ENCODE measurements around the gene SLC26A6. TPM values are rescaled to one million over a fixed set of nuclear protein-coding genes. Genes with fewer than 3 reads are reported as not detected.

SLC26A6 gene
- total and polyA plus RNA-seq, 2 of the 13 experiments (the other 11 are each of a cell fraction or from before 2014, with no cell fraction given) = 40.7 to 184 TPM

DNA sequence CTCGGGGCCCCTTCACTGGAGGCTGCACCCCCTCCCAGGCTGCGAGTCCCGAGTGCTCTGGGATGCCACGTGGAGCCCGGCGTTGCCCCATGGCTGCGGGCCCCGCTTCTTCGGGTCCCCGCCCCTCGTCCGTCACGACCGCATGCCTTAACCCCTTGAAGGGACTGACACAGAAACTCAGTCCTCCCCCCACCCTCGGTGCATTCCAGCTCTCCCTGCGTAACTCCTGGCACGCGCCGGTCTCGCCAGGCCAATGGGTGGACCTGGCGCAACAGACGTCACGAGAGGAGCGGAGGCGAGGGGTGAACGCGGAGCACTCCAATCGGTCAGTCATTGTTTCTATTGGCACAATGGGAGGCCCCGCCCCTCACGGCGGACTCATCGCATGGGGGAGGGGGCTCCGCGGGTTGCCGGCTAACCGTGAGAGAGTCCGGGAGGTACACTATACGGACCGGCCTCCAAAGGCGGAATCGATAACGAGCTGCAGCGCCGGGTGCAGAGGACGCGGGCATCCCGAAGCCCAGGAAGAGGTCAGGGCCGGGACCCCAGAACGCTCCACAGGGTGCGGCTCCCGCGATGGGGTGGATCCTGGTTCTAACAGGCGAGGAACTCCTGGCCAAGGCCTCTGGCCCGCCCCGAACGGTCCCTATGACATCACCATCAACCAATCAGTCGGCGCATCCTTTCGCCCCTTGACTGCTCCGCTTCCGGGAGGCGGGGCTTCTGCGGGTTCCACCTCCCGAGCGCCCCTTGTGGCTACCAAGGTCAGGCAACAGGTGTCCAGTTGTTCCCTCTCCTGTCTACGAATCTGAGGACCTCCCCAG lies 28.4 kb upstream of the SLC26A6 start (continued):
- no peak for TF ChIP-seq LCORL (IDR thresholded peaks at IDR 0.05)
- peak; percentile 57; the same call in 1 of the 2 replicates for TF ChIP-seq LCORL (CRISPR knock-in tag; IDR thresholded peaks at IDR 0.05)
- TF ChIP-seq, protein P1, sequence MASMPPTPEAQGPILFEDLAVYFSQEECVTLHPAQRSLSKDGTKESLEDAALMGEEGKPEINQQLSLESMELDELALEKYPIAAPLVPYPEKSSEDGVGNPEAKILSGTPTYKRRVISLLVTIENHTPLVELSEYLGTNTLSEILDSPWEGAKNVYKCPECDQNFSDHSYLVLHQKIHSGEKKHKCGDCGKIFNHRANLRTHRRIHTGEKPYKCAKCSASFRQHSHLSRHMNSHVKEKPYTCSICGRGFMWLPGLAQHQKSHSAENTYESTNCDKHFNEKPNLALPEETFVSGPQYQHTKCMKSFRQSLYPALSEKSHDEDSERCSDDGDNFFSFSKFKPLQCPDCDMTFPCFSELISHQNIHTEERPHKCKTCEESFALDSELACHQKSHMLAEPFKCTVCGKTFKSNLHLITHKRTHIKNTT (CRISPR knock-in tag; IDR thresholded peaks at IDR 0.05) = no peak
- peak; percentile 81 for TF ChIP-seq CREM (IDR thresholded peaks at IDR 0.05)
- TF ChIP-seq CREM (CRISPR knock-in tag; IDR thresholded peaks at IDR 0.05) = no peak
- TF ChIP-seq, protein P2, sequence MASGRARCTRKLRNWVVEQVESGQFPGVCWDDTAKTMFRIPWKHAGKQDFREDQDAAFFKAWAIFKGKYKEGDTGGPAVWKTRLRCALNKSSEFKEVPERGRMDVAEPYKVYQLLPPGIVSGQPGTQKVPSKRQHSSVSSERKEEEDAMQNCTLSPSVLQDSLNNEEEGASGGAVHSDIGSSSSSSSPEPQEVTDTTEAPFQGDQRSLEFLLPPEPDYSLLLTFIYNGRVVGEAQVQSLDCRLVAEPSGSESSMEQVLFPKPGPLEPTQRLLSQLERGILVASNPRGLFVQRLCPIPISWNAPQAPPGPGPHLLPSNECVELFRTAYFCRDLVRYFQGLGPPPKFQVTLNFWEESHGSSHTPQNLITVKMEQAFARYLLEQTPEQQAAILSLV (CRISPR knock-in tag; IDR thresholded peaks at IDR 0.05; ENCODE audit: borderline replicate concordance) = no peak; the same call in 1 of the 2 replicates
- TF ChIP-seq NR2F2 (IDR thresholded peaks at IDR 0.05; ENCODE audit: borderline replicate concordance, low read depth) = peak; percentile 64
- TF ChIP-seq, protein P3, sequence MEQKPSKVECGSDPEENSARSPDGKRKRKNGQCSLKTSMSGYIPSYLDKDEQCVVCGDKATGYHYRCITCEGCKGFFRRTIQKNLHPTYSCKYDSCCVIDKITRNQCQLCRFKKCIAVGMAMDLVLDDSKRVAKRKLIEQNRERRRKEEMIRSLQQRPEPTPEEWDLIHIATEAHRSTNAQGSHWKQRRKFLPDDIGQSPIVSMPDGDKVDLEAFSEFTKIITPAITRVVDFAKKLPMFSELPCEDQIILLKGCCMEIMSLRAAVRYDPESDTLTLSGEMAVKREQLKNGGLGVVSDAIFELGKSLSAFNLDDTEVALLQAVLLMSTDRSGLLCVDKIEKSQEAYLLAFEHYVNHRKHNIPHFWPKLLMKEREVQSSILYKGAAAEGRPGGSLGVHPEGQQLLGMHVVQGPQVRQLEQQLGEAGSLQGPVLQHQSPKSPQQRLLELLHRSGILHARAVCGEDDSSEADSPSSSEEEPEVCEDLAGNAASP (CRISPR knock-in tag; IDR thresholded peaks at IDR 0.05; ENCODE audit: borderline replicate concordance) = no peak; the same call in 1 of the 2 replicates
- TF ChIP-seq, protein P4, sequence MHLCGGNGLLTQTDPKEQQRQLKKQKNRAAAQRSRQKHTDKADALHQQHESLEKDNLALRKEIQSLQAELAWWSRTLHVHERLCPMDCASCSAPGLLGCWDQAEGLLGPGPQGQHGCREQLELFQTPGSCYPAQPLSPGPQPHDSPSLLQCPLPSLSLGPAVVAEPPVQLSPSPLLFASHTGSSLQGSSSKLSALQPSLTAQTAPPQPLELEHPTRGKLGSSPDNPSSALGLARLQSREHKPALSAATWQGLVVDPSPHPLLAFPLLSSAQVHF (CRISPR knock-in tag; IDR thresholded peaks at IDR 0.05) = peak; percentile 79; the same call in 1 of the 2 replicates
- TF ChIP-seq ZNF30 (CRISPR knock-in tag; IDR thresholded peaks at IDR 0.05) = no peak
- no peak; the same call in none of the 2 replicates for TF ChIP-seq HOXA5 (CRISPR knock-in tag; IDR thresholded peaks at IDR 0.05)
- no peak; the same call in 1 of the 2 replicates for TF ChIP-seq HHEX (CRISPR knock-in tag; IDR thresholded peaks at IDR 0.05)
- TF ChIP-seq TCF7L2 (IDR thresholded peaks at IDR 0.05; ENCODE audit: low read depth, low read length) = no peak
- TF ChIP-seq, protein P5, sequence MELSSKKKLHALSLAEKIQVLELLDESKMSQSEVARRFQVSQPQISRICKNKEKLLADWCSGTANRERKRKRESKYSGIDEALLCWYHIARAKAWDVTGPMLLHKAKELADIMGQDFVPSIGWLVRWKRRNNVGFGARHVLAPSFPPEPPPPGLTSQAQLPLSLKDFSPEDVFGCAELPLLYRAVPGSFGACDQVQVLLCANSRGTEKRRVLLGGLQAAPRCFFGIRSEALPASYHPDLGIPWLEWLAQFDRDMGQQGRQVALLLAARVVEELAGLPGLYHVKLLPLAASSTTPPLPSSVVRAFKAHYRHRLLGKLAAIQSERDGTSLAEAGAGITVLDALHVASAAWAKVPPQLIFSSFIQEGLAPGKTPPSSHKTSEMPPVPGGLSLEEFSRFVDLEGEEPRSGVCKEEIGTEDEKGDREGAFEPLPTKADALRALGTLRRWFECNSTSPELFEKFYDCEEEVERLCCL (CRISPR knock-in tag; IDR thresholded peaks at IDR 0.05; ENCODE audit: borderline replicate concordance) = peak; percentile 95; the same call in 1 of the 2 replicates
- peak; percentile 73; the same call in 1 of the 2 replicates for TF ChIP-seq ZNF543 (CRISPR knock-in tag; IDR thresholded peaks at IDR 0.05)
- TF ChIP-seq KAT7 (CRISPR knock-in tag; IDR thresholded peaks at IDR 0.05; ENCODE audit: borderline replicate concordance) = no peak
- TF ChIP-seq, protein P6, sequence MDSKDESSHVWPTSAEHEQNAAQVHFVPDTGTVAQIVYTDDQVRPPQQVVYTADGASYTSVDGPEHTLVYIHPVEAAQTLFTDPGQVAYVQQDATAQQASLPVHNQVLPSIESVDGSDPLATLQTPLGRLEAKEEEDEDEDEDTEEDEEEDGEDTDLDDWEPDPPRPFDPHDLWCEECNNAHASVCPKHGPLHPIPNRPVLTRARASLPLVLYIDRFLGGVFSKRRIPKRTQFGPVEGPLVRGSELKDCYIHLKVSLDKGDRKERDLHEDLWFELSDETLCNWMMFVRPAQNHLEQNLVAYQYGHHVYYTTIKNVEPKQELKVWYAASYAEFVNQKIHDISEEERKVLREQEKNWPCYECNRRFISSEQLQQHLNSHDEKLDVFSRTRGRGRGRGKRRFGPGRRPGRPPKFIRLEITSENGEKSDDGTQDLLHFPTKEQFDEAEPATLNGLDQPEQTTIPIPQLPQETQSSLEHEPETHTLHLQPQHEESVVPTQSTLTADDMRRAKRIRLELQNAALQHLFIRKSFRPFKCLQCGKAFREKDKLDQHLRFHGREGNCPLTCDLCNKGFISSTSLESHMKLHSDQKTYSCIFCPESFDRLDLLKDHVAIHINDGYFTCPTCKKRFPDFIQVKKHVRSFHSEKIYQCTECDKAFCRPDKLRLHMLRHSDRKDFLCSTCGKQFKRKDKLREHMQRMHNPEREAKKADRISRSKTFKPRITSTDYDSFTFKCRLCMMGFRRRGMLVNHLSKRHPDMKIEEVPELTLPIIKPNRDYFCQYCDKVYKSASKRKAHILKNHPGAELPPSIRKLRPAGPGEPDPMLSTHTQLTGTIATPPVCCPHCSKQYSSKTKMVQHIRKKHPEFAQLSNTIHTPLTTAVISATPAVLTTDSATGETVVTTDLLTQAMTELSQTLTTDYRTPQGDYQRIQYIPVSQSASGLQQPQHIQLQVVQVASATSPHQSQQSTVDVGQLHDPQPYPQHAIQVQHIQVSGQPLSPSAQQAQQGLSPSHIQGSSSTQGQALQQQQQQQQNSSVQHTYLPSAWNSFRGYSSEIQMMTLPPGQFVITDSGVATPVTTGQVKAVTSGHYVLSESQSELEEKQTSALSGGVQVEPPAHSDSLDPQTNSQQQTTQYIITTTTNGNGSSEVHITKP (CRISPR knock-in tag; IDR thresholded peaks at IDR 0.05; ENCODE audit: low read depth) = peak; percentile 96

All from HepG2 (cell line).